ENCODE results near the gene CCDC88C. TPM values are rescaled to one million over a fixed set of nuclear protein-coding genes. Genes with fewer than 3 reads are reported as not detected.
"Not testable (repeated sequence)": the region's sequence is repeated elsewhere in the genome, so short reads cannot be mapped to it uniquely, and the experiment has no call there.

The CCDC88C gene, protein sequence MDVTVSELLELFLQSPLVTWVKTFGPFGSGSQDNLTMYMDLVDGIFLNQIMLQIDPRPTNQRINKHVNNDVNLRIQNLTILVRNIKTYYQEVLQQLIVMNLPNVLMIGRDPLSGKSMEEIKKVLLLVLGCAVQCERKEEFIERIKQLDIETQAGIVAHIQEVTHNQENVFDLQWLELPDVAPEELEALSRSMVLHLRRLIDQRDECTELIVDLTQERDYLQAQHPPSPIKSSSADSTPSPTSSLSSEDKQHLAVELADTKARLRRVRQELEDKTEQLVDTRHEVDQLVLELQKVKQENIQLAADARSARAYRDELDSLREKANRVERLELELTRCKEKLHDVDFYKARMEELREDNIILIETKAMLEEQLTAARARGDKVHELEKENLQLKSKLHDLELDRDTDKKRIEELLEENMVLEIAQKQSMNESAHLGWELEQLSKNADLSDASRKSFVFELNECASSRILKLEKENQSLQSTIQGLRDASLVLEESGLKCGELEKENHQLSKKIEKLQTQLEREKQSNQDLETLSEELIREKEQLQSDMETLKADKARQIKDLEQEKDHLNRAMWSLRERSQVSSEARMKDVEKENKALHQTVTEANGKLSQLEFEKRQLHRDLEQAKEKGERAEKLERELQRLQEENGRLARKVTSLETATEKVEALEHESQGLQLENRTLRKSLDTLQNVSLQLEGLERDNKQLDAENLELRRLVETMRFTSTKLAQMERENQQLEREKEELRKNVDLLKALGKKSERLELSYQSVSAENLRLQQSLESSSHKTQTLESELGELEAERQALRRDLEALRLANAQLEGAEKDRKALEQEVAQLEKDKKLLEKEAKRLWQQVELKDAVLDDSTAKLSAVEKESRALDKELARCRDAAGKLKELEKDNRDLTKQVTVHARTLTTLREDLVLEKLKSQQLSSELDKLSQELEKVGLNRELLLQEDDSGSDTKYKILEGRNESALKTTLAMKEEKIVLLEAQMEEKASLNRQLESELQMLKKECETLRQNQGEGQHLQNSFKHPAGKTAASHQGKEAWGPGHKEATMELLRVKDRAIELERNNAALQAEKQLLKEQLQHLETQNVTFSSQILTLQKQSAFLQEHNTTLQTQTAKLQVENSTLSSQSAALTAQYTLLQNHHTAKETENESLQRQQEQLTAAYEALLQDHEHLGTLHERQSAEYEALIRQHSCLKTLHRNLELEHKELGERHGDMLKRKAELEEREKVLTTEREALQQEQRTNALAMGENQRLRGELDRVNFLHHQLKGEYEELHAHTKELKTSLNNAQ (N-terminal part only)
- total RNA-seq: 8.2 and 13.4 TPM in 2 replicates

DNA sequence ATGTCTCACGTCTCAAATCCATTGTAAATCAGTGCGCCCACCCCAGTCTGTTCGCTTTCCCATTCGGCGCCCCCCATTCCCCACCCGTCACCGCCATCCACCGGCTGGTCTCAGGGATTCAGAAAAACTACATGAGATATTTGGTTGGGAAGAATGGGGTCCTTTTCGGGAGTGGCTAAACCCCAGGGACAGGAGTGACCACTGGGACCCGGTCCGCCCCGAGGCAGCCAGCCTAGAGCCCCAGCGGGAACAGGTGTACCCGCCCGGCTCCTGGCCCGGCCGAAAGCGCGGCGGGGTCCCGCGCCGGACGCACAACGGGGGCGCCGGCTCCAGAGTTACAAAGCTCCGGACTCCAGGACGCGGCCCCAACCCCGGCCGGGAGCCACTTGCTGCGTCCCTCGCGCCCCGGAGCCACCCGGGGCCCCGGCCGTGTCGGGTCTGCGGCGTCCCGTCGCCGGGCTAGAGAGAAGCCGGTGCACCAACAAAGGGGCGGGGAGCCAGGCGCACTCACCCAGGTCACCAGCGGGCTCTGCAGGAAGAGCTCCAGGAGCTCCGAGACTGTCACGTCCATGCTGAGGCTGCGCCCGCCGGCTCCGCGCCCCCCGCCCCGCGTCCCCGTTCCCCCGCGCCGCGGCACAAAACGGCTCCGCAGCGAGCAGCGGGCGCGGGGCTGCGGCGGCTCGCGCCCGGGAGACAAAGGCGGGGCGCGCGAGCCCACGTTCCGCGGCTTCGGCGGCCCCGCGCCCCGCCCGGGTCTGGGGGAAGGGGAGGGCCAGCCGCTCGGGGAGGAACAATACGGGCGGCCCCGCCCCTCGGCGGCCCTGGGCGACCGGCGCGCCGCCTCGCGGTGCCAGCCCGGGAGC lies at the start of gene CCDC88C:
Gene CCDC88C, minus strand, starts transcription at position 701 of the 863 bp plus-strand sequence. Its CDS starts 130 bp downstream, at position 571.
- no peak for DNase-seq (ENCODE audit: low read depth)

DNA sequence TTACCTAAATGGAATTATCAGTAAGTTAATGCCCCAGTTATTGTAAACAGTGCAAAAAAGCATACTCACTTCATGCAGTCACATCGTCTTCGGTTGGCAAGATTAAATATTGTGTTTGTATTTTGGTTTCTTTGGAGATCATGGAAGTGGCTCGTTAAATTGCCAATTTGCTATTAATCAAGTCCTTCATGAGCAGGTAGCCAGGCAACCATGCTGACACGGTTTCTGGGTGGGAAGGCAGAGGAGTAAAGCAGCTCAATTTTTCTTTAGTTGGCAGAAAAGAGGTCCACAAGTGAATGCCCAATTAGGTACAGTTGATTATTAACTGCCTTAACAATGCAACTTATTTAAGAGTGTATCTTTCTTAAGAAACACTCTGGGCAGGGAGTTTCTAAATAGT lies 48.6 kb upstream of the CCDC88C start:
- DNase-seq (ENCODE audit: low read depth): peak; percentile 93

DNA sequence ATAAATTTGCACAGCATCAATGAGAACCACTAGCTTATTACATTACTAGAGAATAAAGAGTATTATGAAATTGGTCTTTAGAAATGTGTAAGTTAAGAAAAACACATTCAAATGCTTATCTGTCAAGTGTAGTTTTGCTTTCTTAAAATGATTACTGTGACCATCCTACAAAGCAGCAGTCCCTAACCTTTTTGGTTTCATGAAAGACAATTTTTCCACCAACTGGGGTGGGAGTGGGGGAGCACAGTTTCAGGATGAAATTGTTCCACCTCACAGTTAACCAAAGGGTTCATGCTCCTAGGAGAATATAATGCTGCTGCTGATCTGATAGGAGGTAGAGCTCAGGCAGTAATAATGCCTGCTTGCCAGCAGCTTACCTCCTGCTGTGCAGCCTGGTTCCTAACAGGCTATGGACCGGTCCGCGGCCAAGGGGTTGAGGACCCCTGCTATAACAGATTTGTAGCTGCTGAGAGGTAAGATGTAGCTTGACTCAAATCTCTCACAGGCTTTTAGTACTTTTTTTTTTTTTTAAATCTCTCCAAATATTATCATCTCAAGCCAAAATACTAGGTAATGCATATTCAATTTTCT lies 47.1 kb upstream of the CCDC88C start:
- no peak for DNase-seq (ENCODE audit: low read depth)

DNA sequence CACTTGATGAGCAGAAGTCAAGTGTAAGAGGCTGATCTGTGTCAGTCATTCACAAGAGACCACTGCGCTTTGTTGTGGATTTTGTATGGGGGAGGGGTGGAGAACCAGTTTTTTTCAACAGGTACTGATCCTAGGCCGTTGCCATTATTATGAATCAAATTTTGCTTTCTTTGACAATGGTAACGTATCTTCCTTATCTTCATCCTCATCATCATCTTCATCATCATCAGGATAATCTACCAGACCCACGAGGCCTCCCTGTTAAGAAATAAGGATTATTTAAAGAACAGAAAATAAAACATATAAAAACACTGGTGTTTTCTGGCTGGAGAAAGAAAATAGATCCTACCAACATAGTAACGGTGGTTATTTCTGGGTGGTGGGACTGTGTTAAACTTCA lies 41.0 kb upstream of the CCDC88C start:
- DNase-seq (ENCODE audit: low read depth): no peak

DNA sequence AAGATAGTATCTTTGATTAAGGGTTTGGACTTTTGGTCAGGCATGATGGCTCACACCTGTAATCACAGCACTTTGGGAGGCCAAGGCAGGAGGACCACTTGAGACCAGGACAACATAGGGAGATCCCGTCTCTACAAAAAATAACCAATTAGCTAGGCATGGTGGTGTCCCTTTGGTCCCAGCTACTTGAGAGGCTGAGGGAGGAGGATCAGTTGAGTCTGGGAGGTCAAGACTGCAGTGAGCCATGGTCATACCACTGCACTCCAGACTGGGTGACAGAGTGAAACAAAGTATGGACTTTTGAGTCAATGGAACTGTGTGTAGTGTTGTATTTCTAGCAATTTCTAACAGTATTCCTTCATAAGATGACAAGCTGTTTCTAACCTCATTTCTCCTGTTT lies 38.7 kb upstream of the CCDC88C start:
- no peak for DNase-seq (ENCODE audit: low read depth)

DNA sequence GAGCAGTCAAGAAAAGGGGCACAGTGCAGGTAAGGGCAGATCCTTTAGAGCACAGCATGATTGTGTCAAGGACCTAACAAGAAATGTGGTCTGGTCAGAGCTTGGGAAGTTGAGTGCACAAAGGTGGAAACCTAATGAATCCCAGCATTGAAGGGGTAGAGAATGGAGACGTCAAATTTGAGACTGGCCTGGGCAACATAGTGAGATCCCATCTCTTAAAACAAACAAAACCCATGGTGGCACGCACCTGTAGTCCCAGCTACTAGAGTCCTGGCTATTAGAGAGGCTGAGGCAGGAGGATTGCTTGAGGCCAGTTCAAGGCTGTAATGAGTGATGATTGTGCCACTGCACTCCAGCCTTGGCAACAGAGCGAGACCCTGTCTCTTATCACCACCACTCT lies 37.0 kb upstream of the CCDC88C start:
- no peak for DNase-seq (ENCODE audit: low read depth)

DNA sequence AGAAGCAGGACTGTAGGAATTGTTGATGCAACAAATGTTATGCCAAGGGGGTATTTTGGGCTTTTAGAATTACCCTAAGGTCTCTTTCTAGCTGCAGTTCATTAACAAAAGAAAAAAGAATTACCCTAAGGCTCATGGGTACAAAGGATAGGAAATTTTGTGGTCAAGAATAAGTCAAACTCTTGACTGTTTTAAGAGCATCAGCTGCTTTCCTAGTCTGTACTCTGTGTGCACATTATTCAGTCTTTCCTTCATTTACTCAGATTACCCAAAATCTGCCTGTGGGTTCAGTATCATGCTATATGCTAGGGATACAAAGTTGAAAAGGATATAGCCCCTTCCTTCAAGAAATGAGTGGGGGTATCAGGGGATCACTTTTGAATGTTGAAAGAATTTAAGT lies 36.5 kb upstream of the CCDC88C start:
- no peak for DNase-seq (ENCODE audit: low read depth)

DNA sequence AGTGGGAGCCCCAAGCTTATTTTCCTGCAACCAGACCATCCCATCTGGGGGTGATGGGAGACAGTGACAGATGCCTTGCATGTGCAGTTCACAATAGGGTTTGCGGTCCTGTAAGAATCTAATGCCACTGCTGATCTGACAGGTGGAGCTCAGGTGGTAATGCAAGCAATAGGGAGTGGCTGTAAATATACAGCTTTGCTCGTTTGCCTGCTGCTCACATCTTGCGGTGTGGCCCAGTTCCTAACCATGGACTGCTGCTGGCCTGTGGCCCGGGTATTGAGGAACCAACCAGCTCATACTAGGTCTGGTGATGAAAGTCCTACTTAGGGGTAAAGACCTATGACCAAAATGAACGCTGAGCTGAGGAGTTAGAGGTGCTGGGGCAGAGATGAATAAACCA lies 36.1 kb upstream of the CCDC88C start:
- DNase-seq (ENCODE audit: low read depth): peak; percentile 13

DNA sequence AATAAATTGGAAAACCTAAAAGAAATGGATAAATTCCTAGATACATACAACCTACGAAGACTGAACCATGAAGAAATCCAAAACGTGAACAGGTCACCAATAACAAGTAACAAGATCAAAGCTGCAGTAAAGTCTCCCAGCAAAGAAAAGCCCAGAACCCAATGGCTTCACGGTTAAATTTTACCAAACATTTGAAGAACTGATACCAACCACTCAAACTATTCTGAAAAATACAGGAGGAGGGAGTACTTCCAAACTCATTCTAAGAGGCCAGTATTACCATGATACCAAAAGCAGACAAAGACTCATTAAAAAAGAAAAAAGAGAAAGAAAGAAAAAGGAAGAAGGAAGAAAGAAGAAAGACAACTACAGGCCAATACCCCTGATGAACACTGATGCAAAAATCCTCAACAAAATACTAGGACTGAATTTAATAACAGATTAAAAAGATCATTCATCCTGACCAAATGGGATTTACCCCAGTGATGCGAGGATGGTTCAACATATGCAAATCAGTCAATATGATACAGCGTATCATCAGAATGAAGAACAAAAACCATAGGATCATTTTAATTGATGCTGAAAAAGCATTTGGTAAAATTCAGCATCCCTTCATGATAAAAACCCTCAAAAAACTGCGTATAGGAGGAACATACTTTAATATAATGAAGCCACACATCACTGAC lies 26.9 kb upstream of the CCDC88C start:
- no peak for DNase-seq (ENCODE audit: low read depth)

DNA sequence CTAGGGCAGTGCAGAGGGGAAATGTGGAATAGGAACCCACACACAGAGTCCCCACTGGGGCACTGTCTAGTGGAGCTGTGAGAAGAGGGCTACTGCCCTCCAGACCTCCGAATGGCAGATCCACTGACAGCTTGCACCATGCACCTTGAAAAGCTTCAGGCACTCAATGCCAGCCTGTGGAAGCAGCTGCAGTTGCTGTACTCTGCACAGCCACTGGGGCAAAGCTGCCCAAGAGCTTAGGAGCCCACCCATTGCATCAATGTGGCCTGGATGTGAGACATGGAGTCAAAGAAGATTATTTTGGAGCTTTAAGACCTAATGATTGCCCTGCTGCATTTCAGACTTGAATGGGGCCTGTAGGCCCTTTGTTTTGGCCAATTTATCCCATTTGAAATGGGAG lies 21.7 kb upstream of the CCDC88C start:
- no peak for DNase-seq (ENCODE audit: low read depth)

DNA sequence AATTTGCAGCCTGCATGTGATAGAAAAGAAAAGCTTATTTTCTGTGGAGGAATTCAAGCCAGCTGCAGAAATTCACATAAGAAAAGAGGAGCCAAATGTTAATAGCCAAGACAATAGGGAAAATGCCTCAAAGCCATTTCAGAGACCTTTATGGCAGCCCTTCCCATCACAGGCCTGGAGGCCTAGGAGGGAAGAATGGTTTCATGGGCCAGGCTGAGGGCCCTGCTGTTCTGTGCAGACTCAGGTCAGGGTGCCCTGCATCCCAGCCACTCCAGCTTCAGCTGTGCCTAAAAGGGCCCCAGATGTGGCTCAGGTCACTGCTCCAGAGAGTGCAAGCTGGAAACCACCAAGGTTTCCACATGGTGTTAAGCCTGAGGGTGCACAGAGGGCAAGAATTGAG lies 21.2 kb upstream of the CCDC88C start:
- no peak for DNase-seq (ENCODE audit: low read depth)

DNA sequence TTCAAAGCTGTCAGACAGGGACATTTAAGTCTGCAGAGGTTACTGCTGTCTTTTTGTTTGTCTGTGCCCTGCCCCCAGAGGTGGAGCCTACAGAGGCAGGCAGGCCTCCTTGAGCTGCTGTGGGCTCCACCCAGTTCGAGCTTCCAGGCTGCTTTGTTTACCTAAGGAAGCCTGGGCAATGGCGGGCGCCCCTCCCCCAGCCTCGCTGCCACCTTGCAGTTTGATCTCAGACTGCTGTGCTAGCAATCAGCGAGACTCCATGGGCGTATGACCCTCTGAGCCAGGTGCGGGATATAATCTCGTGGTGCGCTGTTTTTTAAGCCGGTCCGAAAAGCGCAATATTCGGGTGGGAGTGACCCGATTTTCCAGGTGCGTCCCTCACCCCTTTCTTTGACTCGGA lies 18.6 kb upstream of the CCDC88C start:
- DNase-seq (ENCODE audit: low read depth): not testable (repeated sequence)

DNA sequence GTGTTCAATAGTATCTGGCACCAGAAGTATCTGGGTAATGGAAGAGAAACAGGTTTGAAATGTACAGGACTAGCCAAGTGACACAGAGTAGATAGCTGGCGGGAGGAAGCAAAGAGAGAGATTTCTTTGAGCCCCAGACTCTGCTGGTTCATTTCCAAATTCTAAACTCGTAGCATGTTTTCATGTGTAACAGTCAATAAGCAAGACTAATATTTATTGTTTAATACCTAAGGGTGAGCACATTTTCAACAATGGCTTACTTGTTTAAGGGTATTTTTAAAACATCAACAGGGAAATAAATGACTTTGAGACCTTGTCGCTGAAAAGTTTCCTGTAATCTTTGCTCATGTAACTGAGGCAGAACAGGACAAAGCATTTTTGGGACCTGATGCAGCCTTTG lies 11.8 kb upstream of the CCDC88C start:
- no peak for DNase-seq (ENCODE audit: low read depth)

DNA sequence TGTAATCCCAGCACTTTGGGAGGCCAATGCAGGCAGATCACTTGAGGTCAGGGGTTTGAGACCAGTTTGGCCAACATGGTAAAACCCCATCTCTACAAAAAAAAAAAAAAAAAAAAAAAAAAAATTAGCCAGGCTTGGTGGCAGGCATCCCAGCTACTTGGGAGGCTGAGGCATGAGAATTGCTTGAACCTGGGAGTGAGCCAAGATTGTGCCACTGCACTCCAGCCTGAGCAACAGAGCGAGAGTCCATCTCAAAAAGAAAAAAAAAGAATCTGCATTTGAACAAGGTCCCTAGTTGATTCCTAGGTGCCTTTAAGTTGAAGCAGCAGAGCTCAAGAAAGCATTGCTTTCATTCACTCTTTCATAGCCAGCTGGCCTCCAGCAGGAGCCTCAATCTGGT lies 11.3 kb upstream of the CCDC88C start:
- not testable (repeated sequence) for DNase-seq (ENCODE audit: low read depth)

DNA sequence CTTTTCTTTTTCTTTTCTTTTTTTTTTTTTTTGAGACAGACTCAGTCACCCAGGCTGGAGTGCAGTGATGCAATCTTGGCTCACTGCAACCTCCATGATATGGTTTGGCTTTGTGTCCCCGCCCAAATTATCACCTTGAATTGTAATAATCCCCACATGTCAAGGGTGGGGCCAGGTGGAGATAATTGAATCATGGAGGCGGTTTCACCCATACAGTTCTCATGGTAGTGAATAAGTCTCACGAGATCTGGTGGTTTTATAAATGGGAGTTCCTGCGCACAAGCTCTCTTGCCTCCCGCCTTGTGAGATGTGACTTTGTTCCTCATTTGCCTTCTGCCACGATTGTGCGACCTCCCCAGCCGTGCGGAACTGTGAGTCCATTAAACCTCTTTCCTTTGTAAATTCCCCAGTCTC lies 7.9 kb upstream of the CCDC88C start:
- not testable (repeated sequence) for DNase-seq (ENCODE audit: low read depth)

DNA sequence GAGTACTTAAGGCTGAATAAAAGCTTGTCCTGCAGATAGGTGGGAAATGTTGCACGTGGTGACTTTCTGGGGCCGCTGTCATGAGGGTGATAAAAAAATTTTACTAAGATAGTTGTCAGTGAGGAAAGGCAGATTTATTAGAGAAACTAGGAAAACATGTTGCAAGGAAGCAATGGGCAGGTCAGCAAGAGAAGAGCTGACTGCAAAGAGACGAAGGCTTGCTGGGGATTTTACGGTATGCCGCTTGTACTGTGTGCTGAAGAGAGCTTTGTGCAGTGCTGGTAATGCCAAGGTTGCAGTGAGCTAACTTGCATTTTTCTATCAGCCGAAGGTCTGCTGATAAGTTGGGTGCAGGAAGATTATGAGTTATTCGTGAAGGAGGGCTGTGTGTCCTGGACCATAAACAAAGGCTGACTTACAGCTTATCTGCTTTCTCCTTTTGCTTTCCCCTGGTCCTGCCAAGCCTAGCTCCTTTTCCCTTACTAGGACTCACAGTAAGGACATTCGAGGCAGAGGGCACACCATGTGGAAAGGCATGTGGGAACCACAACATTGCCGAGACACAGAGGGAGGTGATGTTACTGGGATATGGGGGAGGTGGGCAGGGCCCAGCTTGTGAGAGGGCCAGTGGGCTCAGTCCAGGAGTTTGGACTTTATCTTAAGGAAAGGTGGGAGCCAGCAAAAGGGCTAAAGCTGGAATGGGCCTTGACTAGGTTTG lies 7.4 kb upstream of the CCDC88C start:
- DNase-seq (ENCODE audit: low read depth): no peak

DNA sequence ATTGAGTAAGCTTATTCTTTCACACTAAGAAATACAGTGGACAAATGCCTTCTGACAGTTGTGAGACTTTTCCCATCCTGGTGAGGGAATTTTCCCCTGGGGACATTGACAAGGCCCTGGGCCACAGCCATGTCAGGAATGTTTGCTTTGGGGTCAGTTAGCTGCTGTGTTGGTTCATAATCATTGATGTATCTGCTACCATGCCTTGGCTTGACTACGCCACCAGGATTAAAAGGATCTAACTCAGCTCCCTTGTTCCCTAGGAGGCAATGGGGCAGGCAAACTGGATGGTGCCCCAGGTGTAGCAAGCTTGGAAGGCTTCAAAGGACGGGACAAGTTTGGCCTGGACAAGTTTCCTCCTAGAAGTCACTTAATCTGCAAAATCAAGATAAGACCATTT lies 3.1 kb upstream of the CCDC88C start:
- DNase-seq (ENCODE audit: low read depth): no peak

DNA sequence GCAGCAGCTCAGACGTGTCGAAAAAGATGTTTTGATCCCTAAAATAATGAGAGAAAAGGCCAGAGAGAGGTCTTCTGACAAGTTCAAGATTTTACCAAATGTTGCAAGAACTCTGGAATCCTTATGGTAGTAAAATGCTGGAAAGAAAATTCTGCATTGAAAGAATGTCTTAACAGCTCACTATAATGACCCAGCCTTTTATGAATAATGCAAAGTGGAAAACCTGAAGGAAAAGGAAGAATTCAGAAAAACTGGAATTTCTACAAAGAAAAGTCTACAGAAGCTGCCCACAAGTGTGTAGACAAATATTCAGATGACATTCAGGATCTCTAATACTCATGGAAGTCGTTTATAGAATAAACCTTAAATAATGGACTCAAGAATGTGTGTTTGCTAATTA lies 1.8 kb upstream of the CCDC88C start:
- no peak for DNase-seq (ENCODE audit: low read depth)

DNA sequence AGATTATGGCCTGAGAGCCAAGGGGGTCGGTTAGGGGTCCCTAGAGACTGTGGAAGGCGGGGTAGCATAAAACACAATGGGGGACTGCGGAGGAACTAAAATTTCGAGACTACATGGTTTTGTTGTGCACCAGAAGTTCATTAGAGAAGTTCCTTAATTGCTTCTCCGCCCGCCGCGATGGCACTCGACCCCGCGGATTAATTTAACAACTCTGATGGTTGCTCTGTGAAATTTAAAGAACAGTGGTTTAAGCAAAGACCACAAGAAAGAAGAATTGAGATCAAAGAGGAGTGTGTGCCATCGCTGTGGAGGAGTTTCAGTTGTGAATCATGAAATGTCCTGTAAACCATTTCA lies 1.4 kb upstream of the CCDC88C start:
- no peak for DNase-seq (ENCODE audit: low read depth)
